ENCODE data around the gene TMEM176A.
A peak's percentile ranks its signal among the peaks of the same experiment; 100 is the strongest.

Gene TMEM176A

DNA sequence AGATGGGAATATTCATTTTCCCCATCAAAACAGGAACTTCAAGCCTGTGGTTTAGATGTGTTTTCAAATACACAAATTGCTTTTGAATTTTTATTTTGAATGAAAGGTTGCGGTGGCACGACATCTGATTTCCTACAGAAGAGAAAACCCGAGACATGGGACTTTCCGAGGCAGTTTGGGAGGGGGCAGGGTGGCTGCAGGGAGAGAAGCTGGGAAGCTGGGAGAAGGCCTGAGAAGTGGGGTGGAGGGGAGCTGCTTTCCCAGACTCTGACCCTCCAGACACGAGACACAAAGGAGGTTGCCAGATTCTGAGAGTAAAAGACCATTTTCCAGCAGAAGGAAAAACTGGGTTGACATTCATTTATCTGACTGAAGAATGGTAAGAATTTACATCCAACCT, 19.6 kb downstream of the TMEM176A start:
- no peak for DNase-seq (ENCODE audit: low spot score)

DNA sequence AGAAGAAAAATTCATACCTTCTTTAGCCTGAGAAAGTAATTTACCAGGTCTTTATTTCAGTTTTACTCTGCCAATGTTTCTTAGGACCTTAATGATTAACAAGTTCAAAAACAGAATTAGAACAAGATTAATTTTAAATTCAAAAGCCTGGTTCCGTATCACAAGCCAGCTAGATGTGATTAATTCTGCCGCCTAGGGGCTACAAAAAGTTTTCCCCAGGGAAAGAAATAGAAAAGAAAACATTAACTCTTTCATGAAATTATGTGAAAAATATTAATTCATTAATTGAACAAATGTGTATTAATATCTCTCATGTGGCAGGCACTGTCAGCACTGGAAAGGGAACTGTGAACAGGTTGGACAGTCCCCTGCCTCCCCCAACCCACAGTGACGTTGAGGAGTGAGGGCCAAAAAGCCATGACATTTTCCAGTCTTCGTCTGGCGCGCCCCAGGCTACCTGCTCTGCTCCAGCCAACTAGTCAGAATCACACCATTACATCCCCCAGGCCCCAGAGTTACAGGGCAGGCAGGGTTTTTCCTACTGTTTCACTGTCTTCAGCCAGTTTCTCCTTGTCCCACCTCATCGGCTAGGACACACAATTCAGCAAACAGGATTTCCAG, 20.1 kb downstream of the TMEM176A start:
- no peak for DNase-seq (ENCODE audit: low spot score)

DNA sequence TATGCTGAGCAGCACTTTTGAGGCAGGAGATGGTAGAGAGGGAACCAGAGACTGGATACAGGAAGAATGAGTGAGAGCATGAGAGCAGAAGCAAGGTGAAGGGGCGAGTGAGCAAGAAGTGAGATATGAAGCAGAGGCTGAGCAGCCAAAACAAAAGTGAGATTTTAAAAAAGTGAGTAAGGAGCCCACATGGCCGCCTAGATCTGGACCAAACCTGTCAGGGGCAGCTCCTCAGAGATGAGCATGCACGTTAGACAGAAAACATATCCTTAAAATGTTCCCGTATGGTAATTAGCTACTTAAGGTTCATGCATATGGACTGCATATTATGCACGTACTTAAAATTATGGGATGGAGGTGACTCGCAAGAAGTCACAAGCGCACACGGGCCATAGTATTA, 22.5 kb downstream of the TMEM176A start:
- DNase-seq (ENCODE audit: low spot score), result no peak

DNA sequence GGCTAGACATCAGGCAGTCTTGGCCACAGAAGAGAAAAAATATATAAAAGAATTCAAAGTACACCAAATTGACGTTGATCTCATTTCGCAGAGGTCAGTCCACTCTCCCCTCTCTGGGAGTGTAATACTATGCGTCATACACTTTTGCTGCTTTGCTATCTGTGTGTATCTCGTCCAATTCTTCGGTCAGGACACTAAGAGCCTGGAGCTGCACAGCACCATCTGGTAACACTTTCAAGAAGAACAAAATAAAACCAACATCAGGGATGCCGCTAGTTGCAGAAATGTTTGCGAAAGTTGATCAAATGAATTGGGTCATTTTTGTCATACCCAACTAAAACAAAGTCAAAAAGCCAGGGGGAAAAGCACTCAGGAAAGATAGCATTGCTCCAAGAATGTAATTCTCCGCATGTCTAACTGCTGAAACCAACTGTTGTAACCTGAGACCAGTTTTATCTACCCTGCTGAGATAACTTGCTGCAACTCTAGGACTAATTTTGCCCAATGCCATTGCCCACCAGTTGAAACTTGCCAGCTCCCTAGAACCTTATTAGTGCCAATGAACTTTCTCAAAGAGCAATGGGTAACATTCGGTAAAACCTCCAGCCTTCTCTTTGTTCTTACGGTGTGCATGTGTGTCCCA, 23.0 kb downstream of the TMEM176A start:
- DNase-seq (ENCODE audit: low spot score), result no peak

DNA sequence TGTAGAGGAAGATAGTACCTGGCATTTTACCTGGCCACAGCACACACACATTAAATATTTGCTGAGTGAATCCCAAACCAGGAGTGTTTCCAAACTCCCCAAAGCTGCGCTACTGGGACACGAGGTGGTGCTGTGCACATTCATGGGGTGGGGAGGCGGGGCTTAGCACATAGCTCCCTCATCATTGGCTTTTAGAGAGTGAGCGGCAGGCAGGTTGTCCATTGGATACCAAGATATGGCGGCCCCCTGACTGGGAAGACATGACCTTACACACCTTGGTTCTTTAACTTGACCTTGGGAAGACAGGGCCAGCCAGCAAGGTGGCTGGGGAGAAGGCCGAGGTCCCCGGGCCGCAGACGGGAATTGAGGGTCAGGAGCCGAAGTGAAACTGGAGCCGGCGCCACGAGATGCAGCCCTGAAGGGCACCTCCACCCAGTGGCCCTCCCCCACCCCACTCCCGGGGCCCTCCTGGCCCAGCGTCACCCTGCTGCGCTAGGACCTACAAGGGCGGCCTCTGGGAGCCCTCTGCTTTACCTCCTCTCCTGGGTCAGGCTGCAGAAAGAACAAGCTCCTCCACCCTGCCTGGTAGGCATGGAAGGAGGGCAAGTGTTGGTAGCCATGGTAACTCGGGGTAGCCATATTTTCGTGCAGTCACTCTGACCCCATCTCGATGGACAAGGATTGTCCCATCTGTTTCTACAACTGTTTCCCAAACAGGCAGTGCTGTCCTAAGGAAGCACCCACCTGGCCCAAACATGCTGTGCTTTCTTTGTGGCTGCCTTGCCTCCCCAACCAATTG, 24.0 kb downstream of the TMEM176A start:
- peak; percentile 37 for DNase-seq (ENCODE audit: low spot score)

DNA sequence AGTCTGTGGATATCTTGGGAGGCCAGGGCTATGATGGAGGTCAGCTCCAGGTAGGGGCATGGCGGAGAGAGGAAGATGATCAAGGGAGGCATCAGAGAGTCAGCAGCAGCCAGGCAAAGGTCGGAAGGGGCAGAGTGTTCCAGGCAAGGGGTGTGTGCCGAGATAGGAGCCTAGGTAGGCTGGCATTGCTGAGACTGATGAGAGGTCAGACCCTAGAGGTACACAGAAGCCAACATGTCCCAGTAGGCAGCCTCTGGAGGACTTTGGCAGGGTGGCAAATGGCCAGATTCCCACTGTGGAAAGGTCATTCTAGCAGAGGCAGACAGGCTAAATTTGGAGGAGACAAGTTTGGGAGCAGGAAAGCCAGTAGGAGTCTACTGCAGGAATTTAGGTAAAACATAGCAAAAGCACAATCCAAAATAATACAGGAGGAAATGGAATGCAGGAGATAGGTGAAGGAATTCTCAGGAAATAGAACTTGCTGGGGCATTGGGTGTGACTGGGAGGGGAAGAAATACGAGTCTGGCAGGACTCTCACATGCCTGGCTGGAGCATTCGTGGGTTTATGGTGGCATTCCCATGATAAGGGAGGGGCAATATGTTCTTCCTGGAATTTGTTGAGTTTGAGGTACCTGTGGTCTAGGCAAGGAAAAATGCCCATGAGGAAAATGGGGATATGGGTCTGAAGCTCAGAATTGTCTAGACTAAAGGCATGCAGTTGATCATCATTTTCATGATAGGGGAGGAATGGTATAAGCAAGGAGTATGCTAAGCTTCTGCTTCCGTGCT, 25.7 kb downstream of the TMEM176A start:
- no peak for DNase-seq (ENCODE audit: low spot score)

DNA sequence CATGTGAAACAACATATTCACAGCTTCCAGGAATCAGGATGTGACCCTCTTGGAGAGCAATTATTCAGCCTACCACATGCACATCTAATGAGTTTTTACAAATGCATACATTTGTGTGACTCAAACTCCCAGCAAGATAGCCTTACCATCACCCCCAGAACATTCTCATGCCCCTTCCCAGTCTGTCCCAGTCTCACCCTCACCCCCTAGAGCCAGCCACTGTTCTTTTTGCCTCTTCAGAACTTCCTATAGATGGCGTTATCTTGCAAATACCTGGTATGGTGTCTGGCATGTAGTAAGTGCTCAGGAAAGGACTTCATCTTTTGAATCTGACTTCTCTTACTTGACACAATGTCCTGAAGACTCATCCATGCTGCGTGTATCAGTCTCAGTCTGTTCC, 27.8 kb downstream of the TMEM176A start:
- DNase-seq (ENCODE audit: low spot score), result no peak

DNA sequence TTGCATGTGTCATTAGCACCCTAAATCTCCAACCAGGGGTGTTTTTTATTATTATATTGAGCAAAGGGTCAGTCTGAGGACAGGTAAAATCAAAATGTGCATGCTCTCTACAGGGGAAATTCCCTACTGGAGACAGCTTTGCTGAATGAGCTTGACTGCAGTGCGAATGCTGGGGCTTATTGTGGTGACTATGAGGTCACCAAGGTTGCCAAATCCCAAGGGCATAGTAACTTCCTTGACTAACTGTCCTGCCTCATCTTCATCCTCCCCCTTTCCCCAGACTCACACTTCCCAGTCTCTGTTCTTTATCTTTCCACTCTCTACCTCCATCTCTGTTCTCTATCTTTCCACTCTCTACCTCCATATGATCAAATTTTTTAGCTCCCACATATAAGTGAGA, 28.9 kb downstream of the TMEM176A start:
- no peak for DNase-seq (ENCODE audit: low spot score)

DNA sequence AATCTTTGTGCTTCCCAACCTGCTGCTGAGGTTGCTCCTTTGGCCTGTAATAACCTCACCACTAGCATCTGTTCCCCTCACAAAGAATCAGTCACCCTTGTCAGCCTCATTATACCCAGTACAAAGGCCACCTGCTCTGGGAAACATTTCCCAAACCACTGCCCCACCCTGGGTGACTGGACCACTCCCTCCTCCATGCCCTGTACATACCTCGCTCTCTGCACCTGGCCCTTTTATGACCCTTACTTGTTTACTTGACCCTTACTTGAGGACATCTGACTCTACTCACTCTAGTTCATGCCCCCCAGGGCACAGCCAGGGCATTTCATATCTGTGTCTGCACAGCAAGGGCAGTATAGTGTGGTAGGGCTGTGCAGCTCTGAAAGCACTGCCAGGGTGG, 30.4 kb downstream of the TMEM176A start:
- no peak for DNase-seq (ENCODE audit: low spot score)

DNA sequence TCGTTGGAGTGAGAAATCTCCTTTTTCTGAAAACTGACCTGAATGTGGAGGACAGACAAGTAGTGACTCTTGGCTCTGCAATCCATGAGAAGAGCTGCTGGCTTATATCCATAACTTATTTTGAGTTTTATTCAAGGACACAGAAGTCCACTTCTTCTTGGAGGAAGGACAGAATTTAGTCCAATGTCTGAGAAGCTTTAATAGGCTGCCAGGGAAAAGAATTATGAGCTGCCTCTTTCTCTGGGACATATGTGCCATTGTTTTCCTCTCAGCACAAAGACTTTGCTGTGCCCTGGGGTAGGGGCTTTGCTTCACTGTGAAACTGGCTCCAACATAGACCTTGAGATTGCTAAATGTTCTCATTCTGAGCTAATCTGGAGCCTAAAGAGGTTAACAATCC, 31.3 kb downstream of the TMEM176A start:
- no peak for DNase-seq (ENCODE audit: low spot score)

DNA sequence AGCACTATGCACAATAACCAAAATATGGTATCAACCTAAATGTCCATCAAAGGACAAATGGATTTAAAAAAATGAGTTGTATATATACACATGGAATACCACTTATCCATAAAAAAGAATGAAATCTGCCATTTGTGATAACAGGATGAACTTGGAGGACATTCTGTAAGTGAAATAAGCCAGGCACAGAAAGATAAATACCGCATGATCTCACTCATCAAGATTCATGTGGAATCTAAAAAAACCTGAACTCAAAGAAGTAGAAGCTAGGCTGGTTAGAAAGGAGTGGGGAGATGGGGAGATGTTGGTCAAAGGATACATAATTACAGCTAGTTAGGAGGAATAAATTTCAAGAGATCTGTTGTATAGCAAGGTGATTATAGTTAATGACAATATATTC, 34.5 kb downstream of the TMEM176A start:
- DNase-seq (ENCODE audit: low spot score), result no peak

DNA sequence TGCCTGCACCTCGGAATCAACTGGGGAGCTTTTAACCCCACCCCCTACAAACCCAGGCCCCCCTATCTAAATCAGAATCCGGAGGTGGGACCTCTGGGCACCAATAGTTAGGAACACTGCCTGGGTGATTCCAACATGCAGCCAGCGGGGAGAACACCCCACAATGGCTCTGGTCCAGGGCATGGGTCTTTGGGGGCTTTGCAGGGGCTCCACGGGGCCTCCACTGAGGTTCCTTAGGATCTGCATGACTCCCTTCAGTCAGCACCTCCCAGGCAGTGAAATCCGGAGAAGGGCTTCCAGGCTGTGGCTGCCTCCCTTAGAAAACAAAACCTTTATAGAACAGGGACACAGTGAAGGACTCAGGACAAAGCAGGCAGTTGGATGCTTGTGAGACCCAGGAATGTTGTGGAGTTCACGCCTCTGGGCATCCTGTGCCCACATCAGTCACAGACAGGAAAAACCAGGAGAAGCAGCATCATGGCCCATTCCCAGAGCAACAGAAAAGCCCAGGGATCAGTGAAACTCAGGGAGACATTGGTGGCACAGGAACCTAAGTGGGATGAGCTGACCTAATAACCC, 35.2 kb downstream of the TMEM176A start:
- no peak for DNase-seq (ENCODE audit: low spot score)

DNA sequence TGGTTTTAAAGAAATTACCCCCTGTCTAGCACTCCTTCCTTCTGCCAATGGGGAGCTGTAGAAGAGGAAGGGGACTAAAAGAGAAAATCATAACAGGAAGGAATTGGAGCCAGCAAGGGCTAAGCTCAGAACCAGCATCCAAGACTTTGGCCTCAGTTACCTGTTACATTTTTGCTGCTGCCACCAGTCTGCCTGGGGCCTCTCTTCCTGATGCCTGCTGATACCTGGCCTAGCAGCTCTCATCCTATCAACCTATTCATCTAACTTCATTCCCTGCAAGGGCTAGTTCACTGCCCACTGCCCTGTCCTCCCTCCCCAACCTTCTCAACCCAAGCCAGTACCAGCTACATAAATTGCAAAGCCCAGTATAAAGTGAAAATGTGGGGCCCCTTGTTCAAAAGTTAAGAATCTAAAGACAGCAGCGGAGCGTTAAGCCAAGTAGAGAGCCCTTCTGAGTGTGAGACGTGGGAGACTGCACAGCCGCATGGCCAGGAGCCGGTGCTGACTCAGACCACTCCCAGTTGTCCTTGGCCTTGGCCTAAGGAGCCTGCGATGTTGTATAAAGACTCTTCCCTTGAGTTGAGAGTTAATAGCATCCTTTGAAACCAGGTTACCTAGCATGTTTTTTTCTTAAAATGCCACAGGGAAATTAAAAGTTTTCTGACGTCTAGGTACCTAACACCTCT, 38.5 kb downstream of the TMEM176A start:
- no peak for DNase-seq (ENCODE audit: low spot score)

DNA sequence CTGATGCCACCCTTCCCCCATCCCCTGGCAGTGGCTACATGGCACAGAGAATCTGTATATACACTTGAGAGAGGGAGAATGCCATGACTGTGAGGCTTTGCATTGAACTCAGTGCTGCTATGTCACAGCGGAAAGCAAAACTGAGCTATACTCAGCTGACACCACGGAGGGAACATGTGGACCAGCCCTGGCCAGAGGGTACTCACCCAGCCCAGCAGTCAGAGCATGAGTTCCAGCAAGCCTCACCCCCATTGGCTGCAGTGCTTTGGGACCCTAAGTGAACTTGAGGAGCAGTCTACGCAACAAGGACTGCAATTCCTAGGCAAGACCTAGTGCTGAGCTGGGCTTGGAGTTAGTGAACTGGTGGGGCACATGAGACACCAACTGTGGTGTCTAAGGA, 41.4 kb downstream of the TMEM176A start:
- no peak for DNase-seq (ENCODE audit: low spot score)

DNA sequence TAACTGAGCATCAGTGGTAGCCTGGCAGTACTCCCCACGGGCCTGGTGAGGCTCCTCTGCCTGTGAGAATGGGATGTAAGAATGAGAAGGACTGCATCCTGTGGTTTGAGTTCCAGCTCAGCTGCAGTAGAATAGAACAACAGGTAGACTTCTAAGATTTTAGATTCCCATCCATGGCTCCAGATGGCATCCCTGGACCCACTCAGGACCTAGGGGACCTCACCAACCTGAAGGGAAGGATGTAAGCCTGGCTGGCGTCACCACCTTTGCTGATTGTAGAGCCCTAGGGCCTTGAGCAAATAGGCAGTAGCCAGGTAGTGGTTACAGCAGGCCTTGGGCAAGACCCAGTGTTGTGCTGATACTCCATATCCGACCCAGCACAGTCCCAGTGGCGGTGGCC, 42.1 kb downstream of the TMEM176A start:
- DNase-seq (ENCODE audit: low spot score), result no peak

DNA sequence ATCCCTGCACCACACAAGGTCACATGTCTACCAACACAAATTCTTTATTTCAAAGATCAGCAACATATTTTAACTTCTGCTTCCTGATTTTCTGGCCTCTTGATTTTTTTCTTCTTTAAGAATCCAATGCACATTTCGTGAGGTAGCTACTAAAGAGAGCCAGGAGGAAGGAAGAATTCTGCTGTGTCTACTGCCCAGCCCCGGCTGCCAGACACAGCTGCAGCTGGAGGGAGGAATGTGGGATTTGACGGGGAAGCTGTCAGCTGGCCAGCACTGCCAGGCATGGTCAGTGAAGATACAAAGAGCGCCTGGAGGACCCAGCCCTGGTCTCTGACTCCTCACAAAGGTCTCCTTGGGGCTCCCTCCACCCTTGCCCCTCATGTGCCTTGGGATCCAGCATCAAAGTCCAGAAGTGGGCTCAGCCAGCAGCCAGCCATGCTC, 44.9 kb downstream of the TMEM176A start:
- peak; percentile 69 for DNase-seq (ENCODE audit: low spot score)

DNA sequence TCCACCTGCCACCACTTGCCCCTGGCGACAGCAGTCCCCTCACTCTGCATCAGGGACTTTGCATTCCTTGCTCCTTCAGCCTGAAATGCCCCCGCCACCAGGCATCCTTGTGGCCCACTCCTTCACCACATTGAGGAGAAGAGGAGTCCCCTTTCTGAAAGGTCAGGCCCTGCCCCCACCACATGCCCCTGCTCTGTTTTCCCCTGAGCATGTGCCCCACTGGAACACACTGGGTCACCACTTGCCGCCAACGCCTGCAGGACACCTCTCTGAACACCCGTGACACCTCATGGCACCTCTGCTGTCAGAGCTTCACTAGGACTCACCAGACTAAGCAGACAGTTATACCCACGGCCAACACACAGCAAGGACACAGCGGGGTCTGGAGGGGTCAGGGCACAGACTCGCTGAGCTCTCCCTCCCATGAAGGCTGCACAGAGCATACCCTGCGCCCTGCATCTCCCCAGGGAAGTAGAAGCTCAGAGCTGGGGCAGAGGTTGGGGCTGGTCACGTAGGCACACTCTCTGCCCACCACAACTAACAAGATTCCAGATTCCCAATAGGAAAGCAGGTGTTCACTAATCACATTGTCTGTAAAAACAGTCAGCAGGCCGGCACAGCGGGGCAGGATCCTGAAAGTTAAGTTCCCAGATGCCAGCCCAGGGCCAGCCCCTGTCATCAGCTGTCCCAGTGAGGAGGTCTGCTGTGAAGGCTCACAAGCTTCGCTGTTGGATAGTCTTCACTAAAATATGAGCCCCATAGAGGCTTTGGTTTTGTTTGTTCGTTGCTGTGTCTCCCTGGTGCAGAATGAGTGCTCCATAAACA, 45.9 kb downstream of the TMEM176A start:
- DNase-seq (ENCODE audit: low spot score), result no peak

DNA sequence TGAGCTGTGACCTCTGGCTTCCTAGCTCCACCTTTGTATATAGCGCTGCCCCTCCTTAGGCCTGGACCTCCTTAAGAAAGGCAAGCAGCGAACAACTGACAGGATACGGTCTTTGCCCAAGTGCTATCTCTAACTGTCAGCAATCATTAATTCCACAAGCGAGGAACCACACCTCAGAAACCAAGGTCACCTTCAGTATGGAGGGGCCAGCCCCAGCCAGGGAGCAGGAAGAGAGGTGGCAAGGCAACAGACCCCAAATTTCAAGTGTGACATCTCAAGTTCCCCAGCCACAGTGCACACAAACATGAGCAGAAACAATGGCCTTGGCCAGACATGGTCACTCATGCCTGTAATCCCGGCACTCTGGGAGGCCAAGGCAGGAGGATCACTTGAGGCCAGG, 47.0 kb downstream of the TMEM176A start:
- DNase-seq (ENCODE audit: low spot score), result no peak

DNA sequence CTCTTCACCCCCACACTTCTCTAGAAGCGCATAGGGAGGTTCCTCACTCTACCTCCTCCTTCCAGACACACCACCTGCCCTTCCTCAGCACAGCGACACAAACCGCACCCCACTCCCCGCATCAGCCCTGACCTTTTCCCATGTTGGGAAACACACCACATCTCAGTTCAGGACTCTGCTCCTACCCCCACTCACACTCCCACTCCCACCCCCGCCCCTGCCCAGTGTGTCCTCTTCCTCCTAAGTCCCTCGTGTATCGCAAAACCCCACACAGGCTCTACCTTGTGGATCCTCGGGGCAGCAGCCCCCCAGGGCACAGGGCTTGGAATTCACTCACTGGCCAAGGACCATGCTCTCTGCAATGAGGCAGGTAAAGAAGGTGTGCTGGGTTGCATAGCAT, 47.5 kb downstream of the TMEM176A start:
- DNase-seq (ENCODE audit: low spot score), result no peak

DNA sequence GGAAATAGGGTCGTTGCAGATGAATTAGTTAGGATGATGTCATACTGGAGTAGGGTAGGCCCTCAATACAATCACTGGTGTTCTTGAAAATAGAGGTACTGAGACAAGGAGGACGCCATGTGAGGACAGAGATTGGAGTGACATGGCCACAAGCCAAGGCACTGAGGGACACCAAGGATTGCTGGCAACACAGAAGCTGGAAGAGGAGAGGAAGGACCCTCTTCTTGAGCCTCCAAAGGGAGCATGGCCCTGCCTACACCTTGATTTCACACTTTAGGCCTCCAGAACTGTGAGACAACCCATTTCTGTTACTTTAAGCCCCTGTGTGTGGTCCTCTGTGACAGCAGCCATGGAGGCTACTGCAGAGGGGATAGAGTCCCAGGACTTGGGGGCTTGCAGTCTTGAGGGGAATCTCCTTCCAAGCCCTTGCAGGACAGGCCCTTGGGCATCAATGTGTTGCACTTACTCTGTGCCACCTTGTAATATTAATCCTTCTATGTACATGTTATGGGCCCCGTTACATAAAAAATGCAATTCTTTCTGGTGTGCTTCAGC, 48.1 kb downstream of the TMEM176A start:
- DNase-seq (ENCODE audit: low spot score), result no peak

All from left forelimb (tissue), 1 donor.